Astrocyte (in vitro differentiated cells and primary cell): ENCODE results near the gene BFSP2.

Source experiments
- CTCF ChIP-seq: IDR thresholded peaks from 2 replicates; pipeline ENCODE4 v1.5.1; 2011; ENCODE audit warnings: low read depth, mild to moderate bottlenecking, inconsistent platforms, low read length, moderate library complexity; ENCODE audit not compliant: insufficient read depth
- EZH2 ChIP-seq: IDR thresholded peaks from 2 replicates; pipeline ENCODE4 v1.6.1; 2012; ENCODE audit warnings: mild to moderate bottlenecking, low read length, inconsistent platforms; ENCODE audit not compliant: insufficient read depth

GRCh38 chr3:133442518-133442917, 42.7 kb downstream of the BFSP2 start:
- no peak for TF ChIP-seq EZH2
- no peak for TF ChIP-seq CTCF
